Uterus (tissue), 2 donors: ENCODE measurements around the gene LGALS7B.

ENCODE experiments used
- CTCF ChIP-seq, 4 experiments: fragments of 200-600 bp in 2 of 4; fragments of 450-650 bp in 2 of 4; sonication (generic) in 2 of 4; IDR thresholded peaks; one replicate each; pipeline ENCODE4 v1.5.1; 2016 to 2019; ENCODE audit warnings: antibody characterized with exemption in 4 of 4, mild to moderate bottlenecking in 2 of 4, moderate library complexity in 1 of 4
- POLR2A ChIP-seq, 2 donors: fragments of 450-650 bp; IDR thresholded peaks; one replicate each; pipeline ENCODE4 v1.6.1; 2016; ENCODE audit warnings: antibody characterized with exemption in 2 of 2, mild to moderate bottlenecking in 1 of 2, moderate library complexity in 1 of 2

DNA sequence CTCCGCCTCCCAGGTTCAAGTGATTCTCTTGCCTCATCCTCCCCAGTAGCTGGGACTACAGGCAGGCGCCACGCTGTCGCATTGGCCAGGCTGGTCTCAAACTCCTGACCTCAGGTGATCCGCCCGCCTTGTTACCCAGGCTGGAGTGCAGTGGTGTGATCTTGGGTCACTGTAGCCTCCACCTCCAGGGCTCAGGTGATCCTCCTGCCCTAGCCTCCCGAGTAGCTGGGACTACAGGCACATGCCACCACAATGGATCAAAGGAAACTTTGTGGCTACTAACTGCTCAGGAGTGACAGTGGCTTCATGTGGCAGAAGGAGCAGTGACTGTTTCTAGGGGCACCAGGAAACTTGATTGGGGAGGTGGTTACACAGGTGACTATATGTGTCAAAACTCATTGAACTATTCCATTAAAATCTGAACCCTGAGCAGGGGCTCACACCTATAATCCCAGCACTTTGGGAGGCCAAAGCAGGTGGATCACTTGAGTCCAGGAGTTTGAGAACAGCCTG, 3.8 kb upstream of the LGALS7B start:
- TF ChIP-seq POLR2A (IDR thresholded peaks at IDR 0.05) (no peak), CTCF (IDR thresholded peaks at IDR 0.05) (no peak)
